AG09309 (cell line): ENCODE measurements around the gene MCC.

Experiments
- DNase-seq: peaks from one replicate; pipeline ENCODE4 v3.0.0-alpha.2; 2010; ENCODE audit warnings: low read depth
- H3K4me3 ChIP-seq: 2 replicates; pipeline ENCODE4 v1.5.1; 2011; ENCODE audit warnings: mild to moderate bottlenecking, low read depth, low read length, moderate library complexity; ENCODE audit not compliant: control insufficient read depth
- CTCF ChIP-seq: IDR thresholded peaks from 2 replicates; pipeline ENCODE4 v1.5.1; 2011; ENCODE audit warnings: mild to moderate bottlenecking, low read depth, low read length, inconsistent platforms; ENCODE audit not compliant: insufficient read depth, control insufficient read depth; ENCODE audit errors: missing control alignments

MCC gene

GRCh38 chr5:113038714-113039113, 449.5 kb downstream of the MCC start:
- TF ChIP-seq CTCF: peak; percentile 30
- H3K4me3 ChIP-seq: no peak overlapping the region
- no peak for DNase-seq

GRCh38 chr5:113038136-113038535, 450.1 kb downstream of the MCC start:
- no peak for DNase-seq
- no peak overlapping the region for H3K4me3 ChIP-seq
- no peak for TF ChIP-seq CTCF

GRCh38 chr5:113036826-113037225, 451.4 kb downstream of the MCC start:
- DNase-seq: no peak
- no peak overlapping the region for H3K4me3 ChIP-seq

GRCh38 chr5:113036321-113036720, 451.9 kb downstream of the MCC start:
- TF ChIP-seq CTCF: no peak
- no peak overlapping the region for H3K4me3 ChIP-seq
- no peak for DNase-seq

More at GRCh38 chr5:113036826-113037225, 451.4 kb downstream of the MCC start:
- TF ChIP-seq CTCF: no peak

GRCh38 chr5:113035096-113035495, 453.2 kb downstream of the MCC start:
- TF ChIP-seq CTCF: no peak
- H3K4me3 ChIP-seq: no peak overlapping the region
- no peak for DNase-seq

- no peak overlapping the region for H3K4me3 ChIP-seq
- TF ChIP-seq CTCF: no peak
- peak; percentile 71 for DNase-seq
These were observed 454.0 kb downstream of the MCC start for GRCh38 chr5:113034182-113034773.

GRCh38 chr5:113031557-113031956, 456.7 kb downstream of the MCC start:
- DNase-seq: no peak
- TF ChIP-seq CTCF: no peak
- H3K4me3 ChIP-seq: no peak overlapping the region
